Heart left ventricle (tissue), 16 donors: ENCODE measurements around the gene STK33. TPM values are rescaled to one million over a fixed set of nuclear protein-coding genes. Genes with fewer than 3 reads are reported as not detected.

ENCODE experiments used
- ATAC-seq, 4 donors: fragments of 200-7000 bp; cut with Tn5 transposase; one replicate each; pipeline ENCODE4 v1.9.1; 2020 to 2022; ENCODE audit warnings: moderate library complexity in 4 of 4, mild to moderate bottlenecking in 3 of 4, moderate number of reproducible peaks in 1 of 4
- DNase-seq, 5 donors: peaks; one replicate each; pipeline ENCODE4 v3.0.0-alpha.2; 2020
- H3K27ac ChIP-seq, 12 donors: fragments of 200-600 bp; sonication (generic) in 4 of 12; one replicate each; pipeline versions ENCODE4 v1.5.0 to v1.8.0; 2016 to 2022; ENCODE audit warnings: mild to moderate bottlenecking in 2 of 12
- H3K27me3 ChIP-seq, 9 donors: fragments of 200-600 bp; sonication (generic) in 2 of 9; one replicate each; pipeline versions ENCODE4 v1.5.1 to v1.8.0; 2016 to 2022; ENCODE audit warnings: mild to moderate bottlenecking in 3 of 9
- H3K36me3 ChIP-seq, 9 donors: fragments of 200-600 bp; sonication (generic) in 2 of 9; one replicate each; pipeline versions ENCODE4 v1.5.0 to v1.8.0; 2018 to 2022; ENCODE audit warnings: mild to moderate bottlenecking in 2 of 9
- H3K4me1 ChIP-seq, 12 donors: fragments of 200-600 bp; sonication (generic) in 4 of 12; one replicate each; pipeline versions ENCODE4 v1.5.0 to v1.8.0; 2016 to 2022; ENCODE audit warnings: mild to moderate bottlenecking in 3 of 12
- H3K4me3 ChIP-seq, 12 donors: fragments of 200-600 bp; sonication (generic) in 4 of 12; one replicate each; pipeline versions ENCODE4 v1.5.0 to v1.8.0; 2017 to 2022; ENCODE audit warnings: mild to moderate bottlenecking in 9 of 12, moderate library complexity in 4 of 12
- H3K9me3 ChIP-seq, 12 donors: fragments of 200-600 bp; sonication (generic) in 4 of 12; one replicate each; pipeline versions ENCODE4 v1.5.0 to v1.8.0; 2016 to 2022; ENCODE audit warnings: mild to moderate bottlenecking in 1 of 12
- POLR2A ChIP-seq, 2 donors: fragments of 450-650 bp; IDR thresholded peaks; one replicate each; pipeline ENCODE4 v1.6.1; 2017; ENCODE audit warnings: antibody characterized with exemption in 2 of 2, mild to moderate bottlenecking in 2 of 2, moderate library complexity in 2 of 2
- WGBS, 4 donors: extraction: QIAGEN DNeasy Blood & Tissue Kit in 2 of 4; methylation state at CpG; one replicate each; pipeline versions ENCODE4 v1.1.5 to v1.1.7; 2013 to 2018; 5-methylcytosine and 5-hydroxymethylcytosine counted together
- intact Hi-C, 10 donors: fragments of 100-400 bp; cut with DNase I; formaldehyde crosslinking; loops; one replicate each; pipeline versions ENCODE4 v1.11.1 to v1.14.2; 2022
- polyA plus RNA-seq, 2 donors: library from polyadenylated mRNA; stranded (reverse); fragments of 200-250 nt; gene quantifications; one replicate each; pipeline ENCODE4 v1.2.3, GENCODE V29; 2013
- total RNA-seq, 9 donors: library from RNA; depleted of rRNA in 2 of 9; stranded (reverse); fragments of >200 nt in 2 of 9; fragmentation: NEBNext Ultra II Directional in 3 of 9; extraction: Animal tissue kit (Norgen Biotek cat#: 25700) in 3 of 9; gene quantifications; one replicate each; pipeline versions ENCODE4 v1.1.0 to v1.2.4, GENCODE V29; 2016 to 2023
- TF ChIP-seq, protein P1 (sequence below), 12 donors: fragments of 200-600 bp; sonication (generic) in 4 of 12; IDR thresholded peaks; one replicate each; pipeline versions ENCODE4 v1.5.0 to v1.8.0; 2018 to 2022; ENCODE audit warnings: antibody characterized with exemption in 12 of 12, mild to moderate bottlenecking in 5 of 12
- donor health status: ischemic (EF 13 %, LVEDD 7.1; RV severe dilation, severe dysfunction).
- donor health status: healthy with polysubstance abuse.
- donor health status: DM: no; HTN: yes; CAD: no.
- donor health status: DM: no; HTN: no; CAD: no.
- donor health status: ischemic (EF 25% LVEDD 6.9; RV normal size, moderate dysfunction).
- donor health status: ischemic (EF 25% LVEDD 5.7; RV mildly dilated, moderate dysfunction).
- donor health status: healthy.
- donor health status: DM: yes; HTN: yes; CAD: no.
- donor health status: ischemic (EF 35%, LVEDD 5.7; RV mildly dilated, moderate dysfunction).
- donor health status: nonischemic (EF 11% LVEDD 7.7; RV severe dilation, severe dysfunction).
- donor health status: DM: yes; HTN: yes; CAD: no.
- donor health status: PGD.
- donor health status: ischemic (EF 29% LVEDD 5.4; RV normal size, mild dysfunction).
- donor health status: nonischemic (EF 23%, LVEDD 6.1; RV moderate dilation, normal function).

Gene STK33
- total and polyA plus RNA-seq, 11 donors, result 9.9 to 41.5 (median 25.3) TPM

DNA sequence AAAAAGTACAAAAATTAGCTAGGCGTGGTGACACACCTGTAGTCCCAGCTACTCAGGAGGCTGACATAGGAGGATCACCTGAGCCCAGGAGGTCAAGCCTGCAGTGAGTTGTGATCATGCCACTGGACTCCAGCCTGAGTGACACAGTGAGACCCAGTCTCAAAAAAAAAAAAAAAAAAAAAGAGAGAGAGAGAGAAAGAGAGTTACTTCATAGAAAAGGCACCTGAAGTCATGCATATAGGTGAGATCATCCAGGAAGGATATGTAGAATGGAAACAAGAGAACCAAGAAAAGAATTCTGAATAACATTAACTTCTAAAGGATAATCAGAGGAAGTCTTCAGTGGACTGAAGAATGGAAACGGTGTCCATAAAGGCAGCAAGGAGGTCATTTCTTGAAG is 106.8 kb downstream of the STK33 start:
- Histone ChIP-seq H3K4me1 (peaks cover 0 to 4% (median 0%) of the 10 kb centered on the region in 12 donors), H3K4me3 (no peak overlapping the region), H3K27me3 (no peaks in the 10 kb centered on the region), H3K9me3 (peaks cover 0 to 10% (median 0%) of the 10 kb centered on the region in 12 donors), H3K36me3 (no peaks in the 10 kb centered on the region), H3K27ac (no peak overlapping the region)
- no peak for TF ChIP-seq POLR2A (IDR thresholded peaks at IDR 0.05)
- TF ChIP-seq, protein P1, sequence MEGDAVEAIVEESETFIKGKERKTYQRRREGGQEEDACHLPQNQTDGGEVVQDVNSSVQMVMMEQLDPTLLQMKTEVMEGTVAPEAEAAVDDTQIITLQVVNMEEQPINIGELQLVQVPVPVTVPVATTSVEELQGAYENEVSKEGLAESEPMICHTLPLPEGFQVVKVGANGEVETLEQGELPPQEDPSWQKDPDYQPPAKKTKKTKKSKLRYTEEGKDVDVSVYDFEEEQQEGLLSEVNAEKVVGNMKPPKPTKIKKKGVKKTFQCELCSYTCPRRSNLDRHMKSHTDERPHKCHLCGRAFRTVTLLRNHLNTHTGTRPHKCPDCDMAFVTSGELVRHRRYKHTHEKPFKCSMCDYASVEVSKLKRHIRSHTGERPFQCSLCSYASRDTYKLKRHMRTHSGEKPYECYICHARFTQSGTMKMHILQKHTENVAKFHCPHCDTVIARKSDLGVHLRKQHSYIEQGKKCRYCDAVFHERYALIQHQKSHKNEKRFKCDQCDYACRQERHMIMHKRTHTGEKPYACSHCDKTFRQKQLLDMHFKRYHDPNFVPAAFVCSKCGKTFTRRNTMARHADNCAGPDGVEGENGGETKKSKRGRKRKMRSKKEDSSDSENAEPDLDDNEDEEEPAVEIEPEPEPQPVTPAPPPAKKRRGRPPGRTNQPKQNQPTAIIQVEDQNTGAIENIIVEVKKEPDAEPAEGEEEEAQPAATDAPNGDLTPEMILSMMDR (IDR thresholded peaks at IDR 0.05), result no peak
- DNase-seq (no peak), ATAC-seq (no peak)
- 81 to 93% (median 87%) methylated on average over 2 of the region's 2 CpGs for whole genome bisulfite sequencing, 4 donors
- intact Hi-C loops, result no loop called here

DNA sequence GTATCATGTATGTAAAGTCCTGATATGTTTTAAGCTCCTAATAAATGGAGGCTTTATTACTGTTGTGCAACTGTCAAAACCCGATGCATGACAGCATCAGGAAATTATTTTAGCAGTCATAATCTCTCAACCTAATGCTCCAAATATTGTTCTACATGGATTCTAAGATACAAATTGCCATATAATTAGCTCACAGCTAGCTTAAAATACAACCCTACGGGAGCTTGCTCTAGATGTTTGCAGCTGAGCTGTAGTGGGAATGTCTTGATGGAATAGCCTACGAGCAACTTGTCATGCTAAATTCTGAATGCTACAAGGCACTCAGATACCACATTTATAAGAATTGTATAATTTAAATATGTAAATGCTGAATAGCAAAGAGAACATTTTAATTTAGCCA is 109.8 kb downstream of the STK33 start:
- H3K9me3 ChIP-seq, result no peaks in the 10 kb centered on the region
- 34 to 54% (median 49%) methylated on average over 3 of the region's 3 CpGs for WGBS, 4 donors
- H3K4me3 ChIP-seq, result no peak overlapping the region
- DNase-seq (no peak), ATAC-seq (peak in 3 of 4 donors; percentile 63 to 73 (median 68))
- peaks cover 0 to 4% (median 0%) of the 10 kb centered on the region in 12 donors for H3K4me1 ChIP-seq
- H3K27ac ChIP-seq, result peak overlapping the region in 1 of 12 donors; percentile 10
- intact Hi-C loops, result no loop called here
- H3K27me3 ChIP-seq, result no peaks in the 10 kb centered on the region
- TF ChIP-seq POLR2A (IDR thresholded peaks at IDR 0.05), result no peak
- TF ChIP-seq, protein P1 (IDR thresholded peaks at IDR 0.05), result no peak
- no peaks in the 10 kb centered on the region for H3K36me3 ChIP-seq

DNA sequence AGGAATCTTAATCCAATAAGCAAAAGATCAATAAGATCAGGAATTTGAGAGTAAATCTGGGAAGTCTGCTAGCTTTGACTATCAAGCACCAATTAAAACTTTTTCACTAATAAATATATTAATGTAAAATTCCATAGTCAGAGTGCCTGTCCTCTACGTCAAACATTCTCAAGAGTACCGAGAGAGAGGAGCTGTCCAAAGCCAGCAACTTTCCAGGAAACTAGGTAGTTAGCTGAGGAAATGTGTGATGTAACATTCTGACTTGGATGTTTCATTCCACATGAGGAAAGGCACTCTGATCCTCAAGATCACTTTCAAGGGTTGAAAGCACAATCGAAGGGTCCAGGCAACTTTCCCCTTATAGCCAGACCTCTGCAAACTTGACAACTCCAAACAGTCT is 113.2 kb downstream of the STK33 start:
- 46 to 61% (median 50%) methylated on average over 3 of the region's 3 CpGs for WGBS, 4 donors
- no peaks in the 10 kb centered on the region for H3K9me3 ChIP-seq

DNA sequence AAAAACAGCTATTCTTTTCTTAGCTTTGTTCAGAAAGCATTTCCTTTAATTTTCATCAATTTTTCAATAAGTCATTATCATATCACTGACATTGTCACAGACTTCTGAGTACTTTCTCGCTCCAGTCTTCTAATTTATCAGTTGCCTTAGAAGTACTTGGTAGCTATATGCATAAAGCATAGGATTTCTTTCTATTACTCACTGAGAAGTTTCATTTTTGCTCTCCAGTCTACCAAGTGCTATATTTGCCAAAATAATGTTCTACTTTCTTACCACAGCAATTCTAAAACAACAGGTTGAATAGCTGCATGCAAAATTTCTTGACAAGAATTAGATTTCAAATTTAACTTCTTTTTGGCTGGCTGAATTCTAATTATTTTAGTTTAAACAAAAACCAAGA is 116.3 kb downstream of the STK33 start:
- 79 to 95% (median 85%) methylated on average over 1 of the region's 1 CpG for WGBS, 4 donors
- H3K27me3 ChIP-seq, result no peaks in the 10 kb centered on the region
- H3K4me1 ChIP-seq, result no peaks in the 10 kb centered on the region
- no peak overlapping the region for H3K27ac ChIP-seq
- no peak overlapping the region for H3K4me3 ChIP-seq
- intact Hi-C loops, result no loop called here
- H3K9me3 ChIP-seq, result no peaks in the 10 kb centered on the region
- no peak for TF ChIP-seq POLR2A (IDR thresholded peaks at IDR 0.05)
- TF ChIP-seq, protein P1 (IDR thresholded peaks at IDR 0.05), result no peak
- no peak for DNase-seq
- no peak for ATAC-seq
- no peaks in the 10 kb centered on the region for H3K36me3 ChIP-seq

More for the DNA sequence above, 113.2 kb downstream of the STK33 start:
- no peak overlapping the region for H3K27ac ChIP-seq
- DNase-seq, result no peak
- H3K4me3 ChIP-seq, result no peak overlapping the region
- peaks cover 0 to 4% (median 0%) of the 10 kb centered on the region in 12 donors for H3K4me1 ChIP-seq
- ATAC-seq, result no peak
- TF ChIP-seq, protein P1 (IDR thresholded peaks at IDR 0.05), result no peak
- intact Hi-C loops, result no loop called here
- H3K36me3 ChIP-seq, result no peaks in the 10 kb centered on the region
- H3K27me3 ChIP-seq, result no peaks in the 10 kb centered on the region
